ENCODE results near the gene CCSAP. TPM values are rescaled to one million over a fixed set of nuclear protein-coding genes. Genes with fewer than 3 reads are reported as not detected.
"Not testable (repeated sequence)": the region's sequence is repeated elsewhere in the genome, so short reads cannot be mapped to it uniquely, and the experiment has no call there.

CCSAP gene
- 13.7 TPM for polyA plus RNA-seq (2013, experiment 1 of 2; ENCODE audit: insufficient read length)
- polyA plus RNA-seq (2013, experiment 2 of 2; ENCODE audit: insufficient read length): 8.5 TPM

GRCh38 chr1:229342656-229343569 is at the start of gene CCSAP:
TSS of gene CCSAP (minus strand) at chr1:229343047. CDS start at chr1:229342465, 582 bp downstream.
- peak; percentile 51 for DNase-seq

GRCh38 chr1:229390130-229390529 is 47.3 kb upstream of the CCSAP start:
- DNase-seq: no peak

GRCh38 chr1:229388897-229389580 is 46.2 kb upstream of the CCSAP start:
- peak; percentile 84 for DNase-seq

- DNase-seq: no peak
Measured at GRCh38 chr1:229385853-229386456, 43.1 kb upstream of the CCSAP start.

- DNase-seq: no peak
Measured at GRCh38 chr1:229384822-229385221, 42.0 kb upstream of the CCSAP start.

- DNase-seq: no peak
Measured at GRCh38 chr1:229383961-229384360, 41.1 kb upstream of the CCSAP start.

- DNase-seq: no peak
Measured at GRCh38 chr1:229383188-229383587, 40.3 kb upstream of the CCSAP start.

- no peak for DNase-seq
Measured at GRCh38 chr1:229381234-229381633, 38.4 kb upstream of the CCSAP start.

- DNase-seq: no peak
Measured at GRCh38 chr1:229380536-229381160, 37.8 kb upstream of the CCSAP start.

GRCh38 chr1:229379846-229380245 is 37.0 kb upstream of the CCSAP start:
- DNase-seq: no peak

- DNase-seq: peak; percentile 20
Measured at GRCh38 chr1:229378586-229379367, 35.9 kb upstream of the CCSAP start.

GRCh38 chr1:229378035-229378434 is 35.2 kb upstream of the CCSAP start:
- not testable (repeated sequence) for DNase-seq

GRCh38 chr1:229377429-229377828 is 34.6 kb upstream of the CCSAP start:
- DNase-seq: no peak

GRCh38 chr1:229376521-229376920 is 33.7 kb upstream of the CCSAP start:
- no peak for DNase-seq

- no peak for DNase-seq
Measured at GRCh38 chr1:229374485-229374884, 31.6 kb upstream of the CCSAP start.

- no peak for DNase-seq
Measured at GRCh38 chr1:229373395-229373794, 30.5 kb upstream of the CCSAP start.

- DNase-seq: no peak
Measured at GRCh38 chr1:229372251-229372650, 29.4 kb upstream of the CCSAP start.

- no peak for DNase-seq
Measured at GRCh38 chr1:229371624-229372023, 28.8 kb upstream of the CCSAP start.

- peak; percentile 10 for DNase-seq
Measured at GRCh38 chr1:229370601-229371021, 27.8 kb upstream of the CCSAP start.

- DNase-seq: no peak
Measured at GRCh38 chr1:229368347-229368746, 25.5 kb upstream of the CCSAP start.

- DNase-seq: no peak
Measured at GRCh38 chr1:229365569-229365968, 22.7 kb upstream of the CCSAP start.
